NCI-H1930 (cell line): Measurements from ENCODE around the gene CTSF.
"Not testable (repeated sequence)": the region's sequence is repeated elsewhere in the genome, so short reads cannot be mapped to it uniquely, and the experiment has no call there.

Source experiments
- DNase-seq, 2 experiments: peaks; one replicate each; lab custom pipeline; 2025; lab: John Stamatoyannopoulos, UW

The CTSF gene

GRCh38 chr11:66559142-66559865 lies 9.1 kb downstream of the CTSF start:
- DNase-seq: no peak

GRCh38 chr11:66557733-66558326 lies 10.6 kb downstream of the CTSF start:
- no peak for DNase-seq

GRCh38 chr11:66556086-66556485 lies 12.3 kb downstream of the CTSF start:
- DNase-seq: no peak

- no peak for DNase-seq
These were observed 13.0 kb downstream of the CTSF start for GRCh38 chr11:66555416-66555815.

- no peak for DNase-seq
These were observed 13.8 kb downstream of the CTSF start for GRCh38 chr11:66554602-66555001.

GRCh38 chr11:66550887-66551286 lies 17.5 kb downstream of the CTSF start:
- no peak for DNase-seq

GRCh38 chr11:66549696-66550095 lies 18.7 kb downstream of the CTSF start:
- no peak for DNase-seq

GRCh38 chr11:66548774-66549630 lies 19.4 kb downstream of the CTSF start:
- no peak for DNase-seq

- DNase-seq: no peak
These were observed 20.4 kb downstream of the CTSF start for GRCh38 chr11:66548041-66548440.

GRCh38 chr11:66547662-66548009 lies 20.8 kb downstream of the CTSF start:
- DNase-seq: no peak

- DNase-seq: no peak
These were observed 21.3 kb downstream of the CTSF start for GRCh38 chr11:66546966-66547661.

GRCh38 chr11:66546368-66546965 lies 21.9 kb downstream of the CTSF start, which contains the start of gene ACTN3:
Gene ACTN3, plus strand, starts transcription at chr11:66546903. Its CDS starts 35 bp downstream, at chr11:66546938.
- DNase-seq: no peak

- DNase-seq: peak; percentile 89 to 92
These were observed 22.6 kb downstream of the CTSF start, which contains the start of gene ZDHHC24 for GRCh38 chr11:66545701-66546367. Gene ZDHHC24, minus strand, starts transcription at chr11:66546048. Its CDS starts 45 bp downstream, at chr11:66546003.

GRCh38 chr11:66544952-66545351 lies 23.5 kb downstream of the CTSF start:
- not testable (repeated sequence) for DNase-seq

- DNase-seq: no peak
These were observed 24.9 kb downstream of the CTSF start for GRCh38 chr11:66543263-66544107.

- no peak for DNase-seq
These were observed 26.0 kb downstream of the CTSF start for GRCh38 chr11:66542362-66542761.

- no peak for DNase-seq
These were observed 26.5 kb downstream of the CTSF start for GRCh38 chr11:66541892-66542291.

- not testable (repeated sequence) for DNase-seq
These were observed 27.8 kb downstream of the CTSF start for GRCh38 chr11:66540598-66540997.

- DNase-seq: no peak
These were observed 28.6 kb downstream of the CTSF start for GRCh38 chr11:66539870-66540213.

GRCh38 chr11:66539170-66539869 lies 29.1 kb downstream of the CTSF start:
- DNase-seq: no peak
